HEK293T (cell line): Measurements from ENCODE around the gene SETD1A.

Experiments
- BHLHE40 ChIP-seq: fragments of 450-650 bp; IDR thresholded peaks from 2 replicates; pipeline ENCODE4 v1.6.1; 2016; ENCODE audit warnings: mild to moderate bottlenecking, moderate library complexity, borderline replicate concordance
- CTBP1 ChIP-seq: fragments of 450-650 bp; IDR thresholded peaks from 2 replicates; pipeline ENCODE4 v1.6.1; 2016; ENCODE audit warnings: borderline replicate concordance
- ELF4 ChIP-seq: fragments of 450-650 bp; IDR thresholded peaks from 2 replicates; pipeline ENCODE4 v1.6.1; 2017; ENCODE audit warnings: antibody characterized with exemption
- FOXA1 ChIP-seq: fragments of 450-650 bp; IDR thresholded peaks from 2 replicates; pipeline ENCODE4 v1.6.1; 2016; ENCODE audit warnings: mild to moderate bottlenecking
- FOXK2 ChIP-seq: fragments of 450-650 bp; IDR thresholded peaks from 2 replicates; pipeline ENCODE4 v1.6.1; 2016; ENCODE audit warnings: mild to moderate bottlenecking
- NFRKB ChIP-seq: fragments of 450-650 bp; IDR thresholded peaks from 2 replicates; pipeline ENCODE4 v1.6.1; 2016; ENCODE audit warnings: mild to moderate bottlenecking, moderate library complexity
- PKNOX1 ChIP-seq: fragments of 450-650 bp; IDR thresholded peaks from 2 replicates; pipeline ENCODE4 v1.6.1; 2016
- SP1 ChIP-seq: fragments of 450-650 bp; IDR thresholded peaks from 2 replicates; pipeline ENCODE4 v1.6.1; 2017
- SUZ12 ChIP-seq: fragments of 450-650 bp; IDR thresholded peaks from 2 replicates; pipeline ENCODE4 v1.6.1; 2016; ENCODE audit warnings: mild to moderate bottlenecking
- ZNF384 ChIP-seq: fragments of 450-650 bp; IDR thresholded peaks from 2 replicates; pipeline ENCODE4 v1.6.1; 2016

GRCh38 chr16:31001507-31002249, 44.1 kb downstream of the SETD1A start:
- TF ChIP-seq FOXK2 (no peak), BHLHE40 (no peak), SP1 (no peak), ZNF384 (no peak), ELF4 (no peak), NFRKB (no peak), FOXA1 (no peak), CTBP1 (no peak), SUZ12 (no peak), PKNOX1 (no peak)
